Activated effector memory CD4-positive, alpha-beta T cell treated with anti-CD3 and anti-CD28 coated beads, Interleukin-2, amount 50 U/mL, for 16 hours (primary cell): ENCODE data around the gene MED9.
"Not testable (repeated sequence)": the region's sequence is repeated elsewhere in the genome, so short reads cannot be mapped to it uniquely, and the experiment has no call there.

ENCODE experiments used
- DNase-seq: peaks from one replicate; pipeline ENCODE4 v3.0.0-alpha.2; 2020

MED9 gene

GRCh38 chr17:17476865-17477467 lies at the start of gene MED9:
MED9 (plus strand) TSS chr17:17477000; CDS start chr17:17477042, 42 bp downstream.
- DNase-seq, result peak; percentile 98

- no peak for DNase-seq
Measured at GRCh38 chr17:17429222-17429621, 47.6 kb upstream of the MED9 start.

DNA sequence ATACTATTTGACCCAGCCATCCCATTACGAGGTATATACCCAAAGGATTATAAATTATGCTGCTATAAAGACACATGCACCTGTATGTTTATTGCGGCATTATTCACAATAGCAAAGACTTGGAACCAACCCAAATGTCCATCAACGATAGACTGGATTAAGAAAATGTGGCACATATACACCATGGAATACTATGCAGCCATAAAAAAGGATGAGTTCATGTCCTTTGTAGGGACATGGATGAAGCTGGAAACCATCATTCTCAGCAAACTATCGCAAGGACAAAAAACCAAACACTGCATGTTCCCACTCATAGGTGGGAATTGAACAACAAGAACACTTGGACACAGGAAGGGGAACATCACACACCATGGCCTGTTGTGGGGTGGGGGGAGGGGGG lies 45.9 kb upstream of the MED9 start:
- DNase-seq, result not testable (repeated sequence)

DNA sequence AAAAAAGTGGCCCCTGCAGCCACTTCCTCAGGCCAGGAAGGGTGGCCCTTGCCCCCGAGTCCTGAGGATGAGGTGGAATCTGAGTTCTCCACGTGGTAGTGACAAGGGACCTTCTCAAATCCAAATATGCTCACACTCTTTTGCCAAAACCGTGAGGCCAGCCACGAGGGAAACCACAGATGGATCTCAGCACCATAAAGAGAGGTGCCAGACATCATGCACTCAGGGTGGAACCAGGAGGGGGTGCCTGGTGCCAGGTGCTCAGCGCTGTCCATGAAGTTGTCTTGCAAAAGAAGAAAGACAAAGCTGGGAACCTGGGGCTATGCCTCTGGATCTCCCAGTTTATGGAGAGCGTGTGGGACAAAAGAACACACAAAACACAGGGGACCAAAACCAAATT lies 45.2 kb upstream of the MED9 start:
- no peak for DNase-seq

DNA sequence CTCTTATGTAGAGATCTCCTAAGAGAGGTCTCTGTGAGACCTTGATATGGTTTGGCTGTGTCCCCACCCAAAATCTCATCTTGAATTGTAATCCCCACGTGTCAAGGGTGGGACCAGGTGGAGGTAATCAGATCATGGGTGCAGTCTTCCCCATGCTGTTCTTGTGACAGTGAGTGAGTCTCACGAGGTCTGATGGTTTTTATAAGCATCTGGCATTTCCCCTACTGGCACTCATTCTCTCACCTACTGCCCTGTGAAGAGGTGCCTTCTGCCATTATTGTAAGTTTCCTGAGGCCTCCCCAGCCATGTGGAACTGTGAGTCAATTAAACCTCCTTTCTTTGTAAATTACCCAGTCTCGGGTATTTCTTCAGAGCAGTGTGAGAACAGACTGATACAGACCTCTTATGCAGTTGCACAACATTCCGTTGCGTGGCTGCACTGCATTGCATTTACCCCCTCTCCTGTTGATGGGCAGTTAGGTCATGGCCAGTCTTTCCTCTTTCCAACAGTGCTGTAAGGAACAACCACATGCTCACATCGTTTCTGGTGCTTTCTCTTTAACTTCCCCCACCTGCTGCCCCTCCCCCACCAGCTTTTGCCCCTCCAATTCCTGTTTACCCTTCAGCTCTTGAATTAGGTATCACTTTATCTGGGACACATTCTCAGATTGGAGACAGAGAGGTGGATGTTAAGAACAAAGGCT lies 43.6 kb upstream of the MED9 start:
- DNase-seq, result no peak

GRCh38 chr17:17434477-17434876 lies 42.3 kb upstream of the MED9 start:
- no peak for DNase-seq

GRCh38 chr17:17435323-17435722 lies 41.5 kb upstream of the MED9 start:
- DNase-seq, result no peak

- DNase-seq, result no peak
Measured at GRCh38 chr17:17437461-17437860, 39.3 kb upstream of the MED9 start.

- no peak for DNase-seq
Measured at GRCh38 chr17:17437893-17438292, 38.9 kb upstream of the MED9 start.

DNA sequence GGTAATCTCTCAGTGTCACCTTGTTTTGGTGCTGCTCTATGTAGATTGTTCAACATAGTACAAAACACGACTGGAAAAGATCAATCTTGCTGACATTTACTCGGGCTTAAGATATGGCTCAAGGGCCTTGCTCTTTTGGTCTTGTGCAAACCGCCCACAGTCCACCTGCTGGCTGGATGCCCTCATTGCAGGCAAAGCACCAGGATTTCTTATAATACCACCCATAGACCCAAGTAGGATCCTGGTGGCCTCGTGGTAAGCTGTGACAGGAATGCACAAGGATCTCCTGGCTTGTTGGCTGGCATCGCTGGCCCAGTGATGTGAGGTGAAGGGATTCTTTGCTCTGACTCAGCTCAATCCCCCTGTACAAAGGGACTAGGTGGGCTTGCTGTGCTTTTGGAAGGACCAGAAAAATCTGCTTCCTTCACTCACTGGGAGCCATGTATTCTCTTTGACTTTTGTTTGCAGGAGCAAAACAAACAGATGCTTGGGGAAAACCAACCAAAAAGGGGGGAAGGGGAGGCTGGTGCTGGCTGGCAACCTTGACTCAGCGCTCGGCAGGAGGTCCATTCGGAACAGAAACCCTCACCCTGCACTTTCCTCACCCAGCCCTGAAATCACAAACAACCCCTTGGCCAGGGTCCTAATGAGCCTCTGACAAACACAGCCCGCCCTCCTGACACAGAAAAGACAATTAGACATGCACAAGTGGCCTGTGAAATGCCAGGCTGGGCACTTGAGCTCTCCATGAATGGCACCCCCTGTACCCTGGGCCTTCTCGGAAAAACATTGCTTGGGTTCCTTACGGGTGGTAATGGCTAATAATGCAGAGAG lies 36.6 kb upstream of the MED9 start:
- DNase-seq, result peak; percentile 89

- no peak for DNase-seq
Measured at GRCh38 chr17:17440938-17441675, 35.7 kb upstream of the MED9 start.

GRCh38 chr17:17443173-17443572 lies 33.6 kb upstream of the MED9 start:
- no peak for DNase-seq

DNA sequence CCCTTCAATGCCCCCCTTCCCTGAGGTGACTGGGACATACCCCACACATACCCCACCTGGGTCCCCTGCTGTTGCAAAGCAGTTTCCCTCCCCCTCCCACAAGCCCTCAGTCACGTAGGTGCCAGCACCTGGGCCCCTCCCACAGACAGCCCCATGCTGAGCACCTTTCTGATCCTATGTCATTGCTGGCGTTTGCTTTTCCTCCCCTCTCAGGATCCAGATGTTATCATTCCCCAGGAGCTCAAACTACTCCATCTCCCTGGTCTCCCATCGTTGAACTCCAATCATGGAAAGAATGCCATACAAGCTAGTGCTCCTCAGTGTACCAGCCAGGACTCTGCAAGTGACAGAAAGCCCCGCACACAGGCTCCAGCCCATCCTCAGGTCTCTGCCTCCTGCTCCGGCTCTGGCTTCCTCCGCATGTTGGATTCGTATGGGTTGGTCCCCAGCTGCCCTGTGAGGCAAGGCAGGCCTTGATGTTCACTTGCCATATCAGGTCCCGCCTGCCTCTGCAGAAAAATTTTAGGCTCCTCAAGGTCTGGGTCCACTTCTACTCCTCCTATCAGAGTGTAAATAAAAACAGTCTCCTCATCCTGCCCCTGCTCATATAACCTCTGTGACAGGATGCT lies 31.4 kb upstream of the MED9 start:
- no peak for DNase-seq

- no peak for DNase-seq
Measured at GRCh38 chr17:17445925-17446665, 30.7 kb upstream of the MED9 start.

DNA sequence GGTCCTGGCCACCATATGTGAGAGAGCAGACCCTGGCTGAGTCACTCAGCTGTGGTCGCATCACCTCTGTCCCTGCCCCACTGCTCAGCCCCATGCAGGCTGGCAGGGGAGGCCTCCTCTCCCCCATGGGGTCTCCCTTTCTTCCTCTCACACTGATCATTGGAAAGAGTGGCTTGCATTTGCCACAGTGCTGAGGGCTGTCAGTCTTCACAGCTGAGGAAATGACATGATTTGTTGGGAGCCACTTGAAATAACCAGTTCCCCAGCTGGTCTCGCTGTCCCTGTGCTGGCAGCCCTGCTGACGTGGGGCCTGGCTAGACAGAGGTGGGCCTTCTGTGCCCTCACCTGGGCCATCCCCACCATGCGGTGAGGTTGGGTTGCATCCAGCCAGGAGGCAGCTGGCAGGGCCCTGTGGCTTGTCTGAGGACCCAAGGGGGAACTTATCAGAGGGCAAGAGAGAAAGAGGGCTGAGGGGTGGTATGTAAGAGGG lies 30.1 kb upstream of the MED9 start:
- no peak for DNase-seq

DNA sequence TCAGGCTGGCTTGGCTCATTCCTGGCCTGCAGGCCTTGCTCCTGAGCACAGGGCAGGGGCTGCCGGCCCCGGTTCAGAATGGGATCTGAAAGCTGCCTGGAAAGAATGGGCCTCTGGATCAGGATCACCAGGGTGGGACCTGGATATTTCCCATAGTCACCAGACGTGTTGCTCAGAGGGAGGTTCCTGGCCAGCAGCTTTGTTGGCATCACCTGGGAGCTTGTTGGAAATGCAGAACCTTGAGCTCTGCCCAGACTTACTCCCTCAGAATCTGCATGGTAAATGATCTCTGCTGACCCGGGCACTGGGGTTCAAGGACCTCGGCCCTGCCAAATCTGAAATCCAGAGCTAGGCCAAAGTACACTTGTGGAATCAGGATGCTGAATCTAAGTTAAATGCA lies 29.5 kb upstream of the MED9 start:
- DNase-seq, result no peak

GRCh38 chr17:17448076-17448475 lies 28.7 kb upstream of the MED9 start:
- no peak for DNase-seq

DNA sequence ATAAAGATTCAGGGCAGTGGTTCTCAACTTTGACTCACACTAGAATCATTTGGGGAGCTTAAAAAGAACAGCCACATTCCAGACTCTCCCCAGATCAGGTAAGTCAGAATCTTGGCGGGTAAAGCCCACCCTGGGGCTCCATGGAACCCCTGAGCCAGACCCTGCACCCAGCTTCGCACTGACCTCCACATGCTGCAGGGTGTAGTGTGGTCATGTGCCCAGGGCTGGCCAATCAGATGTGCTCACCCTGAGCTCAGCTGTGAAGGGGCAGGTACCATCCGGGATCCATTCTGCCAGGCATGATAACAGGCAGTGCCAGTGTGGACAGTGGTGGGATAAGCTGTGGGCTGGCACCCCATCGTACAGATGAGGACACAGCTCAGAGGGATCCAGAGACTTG lies 28.1 kb upstream of the MED9 start:
- no peak for DNase-seq

DNA sequence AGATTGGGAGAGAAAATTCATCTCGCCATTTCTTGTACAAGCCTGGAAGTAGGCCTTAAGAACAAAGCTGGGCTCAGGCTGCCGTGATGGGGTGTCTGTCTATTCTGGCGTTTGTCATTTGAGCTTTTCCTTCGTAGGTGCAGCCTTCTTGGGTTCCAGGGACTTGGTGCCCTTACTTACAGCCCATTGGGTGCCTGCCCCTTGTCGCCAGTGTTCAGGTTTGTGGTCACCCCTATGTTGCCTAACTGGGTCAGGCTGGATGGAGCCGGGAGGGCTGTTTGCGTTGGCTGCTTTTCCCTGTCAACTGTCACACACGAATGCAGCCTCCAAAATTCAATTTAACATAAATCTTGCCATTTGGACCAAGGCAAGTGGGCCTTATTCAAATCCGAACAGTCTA lies 23.7 kb upstream of the MED9 start:
- no peak for DNase-seq

DNA sequence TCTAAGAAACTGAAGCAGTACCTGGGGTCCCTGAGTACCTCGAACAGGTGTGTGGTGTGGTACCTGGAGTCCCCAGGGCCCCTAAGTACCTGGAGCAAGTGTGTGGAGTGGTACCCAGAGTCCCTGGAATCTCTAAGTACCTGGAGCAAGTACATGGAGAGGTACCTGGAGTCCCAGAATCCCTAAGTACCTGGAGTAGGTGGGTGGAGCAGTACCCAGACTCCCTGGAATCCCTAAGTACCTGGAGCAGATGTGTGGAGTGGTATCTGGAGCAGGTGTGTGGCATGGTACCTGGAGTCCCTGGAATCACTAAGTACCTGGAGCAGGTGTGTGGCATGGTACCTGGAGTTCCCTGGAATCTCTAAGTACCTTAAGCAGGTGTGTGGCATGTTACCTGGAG lies 22.5 kb upstream of the MED9 start:
- no peak for DNase-seq

GRCh38 chr17:17454700-17455099 lies 22.1 kb upstream of the MED9 start:
- DNase-seq, result not testable (repeated sequence)

GRCh38 chr17:17455173-17455572 lies 21.6 kb upstream of the MED9 start:
- DNase-seq, result no peak
